SK-N-SH (cell line): Measurements from ENCODE around the gene NCKAP5. TPM values are rescaled to one million over a fixed set of nuclear protein-coding genes. Genes with fewer than 3 reads are reported as not detected.

Experiments used
- CTCF ChIA-PET: fragments of 300-600, 350-600 bp; formaldehyde crosslinking; extraction: SDS; loops from one replicate; lab custom pipeline; 2021; lab: Yijun Ruan, JAX
- POLR2A ChIA-PET: fragments of 350-600 bp; sonication (Branson Sonifier 250); formaldehyde crosslinking; extraction: SDS; loops from one replicate; lab custom pipeline; 2020; ENCODE audit warnings: antibody characterized with exemption, inconsistent platforms; lab: Yijun Ruan, JAX
- DNase-seq: peaks from one replicate; pipeline ENCODE4 v3.0.0; 2012
- H2AFZ ChIP-seq: fragments of 200-600 bp; sonication (generic); 2 replicates; pipeline ENCODE4 v1.8.1; 2016; ENCODE audit warnings: antibody characterized with exemption, mild to moderate bottlenecking, low read depth
- H3F3A ChIP-seq: fragments of 200-600 bp; sonication (generic); replicated peaks from 2 replicates; pipeline ENCODE3; 2016; ENCODE audit warnings: antibody characterized with exemption, mild to moderate bottlenecking; ENCODE audit not compliant: insufficient read depth
- H3K27ac ChIP-seq, 2 experiments: fragments of 200-500 bp in 1 of 2; fragments of 200-600 bp in 1 of 2; sonication (Bioruptor generic) in 1 of 2; sonication (generic), shearing (Covaris generic) in 1 of 2; 2 replicates each; pipeline versions ENCODE4 v1.5.1 to v1.6.1; 2014 to 2016; ENCODE audit warnings: low read depth in 2 of 2, inconsistent platforms in 1 of 2, low read length in 1 of 2, mild to moderate bottlenecking in 1 of 2, mixed read lengths in 1 of 2
- H3K27me3 ChIP-seq: fragments of 200-600 bp; sonication (generic), shearing (Covaris generic); 2 replicates; pipeline ENCODE4 v1.6.1; 2016; ENCODE audit warnings: mixed run types; ENCODE audit not compliant: insufficient read depth
- H3K36me3 ChIP-seq, 2 experiments: fragments of 200-500 bp in 1 of 2; fragments of 200-600 bp in 1 of 2; sonication (Bioruptor generic) in 1 of 2; sonication (generic) in 1 of 2; replicated peaks in 1 of 2; 2 replicates each; pipeline versions ENCODE3 to v1.5.1; 2014 to 2016; ENCODE audit warnings: low read length in 1 of 2, mild to moderate bottlenecking in 1 of 2; ENCODE audit not compliant: insufficient read depth in 2 of 2, control insufficient read depth in 1 of 2
- H3K4me1 ChIP-seq, 2 experiments: fragments of 200-500 bp in 1 of 2; fragments of 200-600 bp in 1 of 2; sonication (Bioruptor generic) in 1 of 2; sonication (generic), shearing (Covaris generic) in 1 of 2; 2 replicates each; pipeline versions ENCODE4 v1.5.1 to v1.6.1; 2014 to 2016; ENCODE audit warnings: low read depth in 1 of 2, low read length in 1 of 2, mixed run types in 1 of 2; ENCODE audit not compliant: insufficient read depth in 2 of 2, control insufficient read depth in 1 of 2
- H3K4me2 ChIP-seq: fragments of 200-600 bp; sonication (generic), shearing (Covaris generic); 2 replicates; pipeline ENCODE4 v1.6.1; 2017; ENCODE audit warnings: mixed run types
- H3K4me3 ChIP-seq, 2 experiments: fragments of 200-500 bp in 1 of 2; fragments of 200-600 bp in 1 of 2; sonication (Bioruptor generic) in 1 of 2; sonication (generic), shearing (Covaris generic) in 1 of 2; 2 replicates each; pipeline versions ENCODE4 v1.5.1 to v1.8.1; 2014 to 2016; ENCODE audit warnings: low read depth in 2 of 2, inconsistent platforms in 1 of 2, low read length in 1 of 2, mild to moderate bottlenecking in 1 of 2, mixed read lengths in 1 of 2, moderate library complexity in 1 of 2
- H3K79me2 ChIP-seq: fragments of 200-600 bp; sonication (generic); 2 replicates; pipeline ENCODE4 v1.8.1; 2017; ENCODE audit warnings: mild to moderate bottlenecking; ENCODE audit not compliant: insufficient read depth
- H3K9ac ChIP-seq: fragments of 200-600 bp; sonication (generic); 2 replicates; pipeline ENCODE4 v1.6.1; 2017; ENCODE audit warnings: mixed run types
- H3K9me2 ChIP-seq: fragments of 200-600 bp; sonication (generic); 2 replicates; pipeline ENCODE4 v1.6.1; 2017; ENCODE audit warnings: mixed run types
- H3K9me3 ChIP-seq: fragments of 200-600 bp; sonication (generic); 2 replicates; pipeline ENCODE4 v1.6.1; 2017; ENCODE audit warnings: mixed run types, mild to moderate bottlenecking, moderate library complexity
- H4K20me1 ChIP-seq: fragments of 200-600 bp; sonication (generic); 2 replicates; pipeline ENCODE4 v1.6.1; 2017; ENCODE audit warnings: mild to moderate bottlenecking, mixed run types; ENCODE audit not compliant: insufficient read depth
- EP300 ChIP-seq, 2 experiments: IDR thresholded peaks; 2 replicates each; pipeline versions ENCODE4 v1.4.0 to v1.6.1; 2012; ENCODE audit warnings: borderline replicate concordance in 1 of 2, low read depth in 1 of 2, low read length in 1 of 2
- EZH2phosphoT487 ChIP-seq: fragments of 200-600 bp; sonication (generic); IDR thresholded peaks from 2 replicates; pipeline ENCODE4 v1.6.1; 2017; ENCODE audit warnings: low read depth, mixed run types, mild to moderate bottlenecking, antibody characterized with exemption, moderate library complexity, borderline replicate concordance
- FOSL2 ChIP-seq: IDR thresholded peaks from 2 replicates; pipeline ENCODE4 v1.4.0; 2012; ENCODE audit warnings: low read depth, mild to moderate bottlenecking, moderate library complexity, borderline replicate concordance
- FOXJ3 ChIP-seq: sonication (generic); formaldehyde crosslinking; IDR thresholded peaks from 2 replicates; pipeline ENCODE4 v1.5.1; 2020; ENCODE audit warnings: mild to moderate bottlenecking, missing genetic modification reagents
- FOXM1 ChIP-seq: IDR thresholded peaks from 2 replicates; pipeline ENCODE4 v1.4.0; 2012; ENCODE audit warnings: low read depth, mild to moderate bottlenecking
- GABPA ChIP-seq: IDR thresholded peaks from 2 replicates; pipeline ENCODE4 v1.4.0; 2012; ENCODE audit warnings: low read depth, mild to moderate bottlenecking
- GATA2 ChIP-seq: sonication (generic); formaldehyde crosslinking; IDR thresholded peaks from 2 replicates; pipeline ENCODE4 v1.5.0; 2020; ENCODE audit warnings: mild to moderate bottlenecking, missing genetic modification reagents
- JUND ChIP-seq: IDR thresholded peaks from 2 replicates; pipeline ENCODE4 v1.4.0; 2012
- MXI1 ChIP-seq: IDR thresholded peaks from 2 replicates; pipeline ENCODE4 v1.6.1; 2012; ENCODE audit warnings: mild to moderate bottlenecking, low read depth, low read length, improper control_type of control experiment
- NFIC ChIP-seq: IDR thresholded peaks from 2 replicates; pipeline ENCODE4 v1.4.0; 2012; ENCODE audit warnings: borderline replicate concordance
- NRF1 ChIP-seq: IDR thresholded peaks from 2 replicates; pipeline ENCODE4 v1.6.1; 2012; ENCODE audit warnings: low read depth, mild to moderate bottlenecking, low read length
- POLR2AphosphoS5 ChIP-seq: IDR thresholded peaks from 2 replicates; pipeline ENCODE4 v1.6.1; 2012; ENCODE audit warnings: low read depth, low read length
- RCOR1 ChIP-seq: fragments of 150-350 bp; IDR thresholded peaks from 2 replicates; pipeline ENCODE4 v1.6.1; 2017; ENCODE audit warnings: antibody characterized with exemption, low read length
- RFX5 ChIP-seq: IDR thresholded peaks from 2 replicates; pipeline ENCODE4 v1.6.1; 2012; ENCODE audit warnings: mild to moderate bottlenecking, improper control_type of control experiment, low read length
- SMC3 ChIP-seq: IDR thresholded peaks from 2 replicates; pipeline ENCODE4 v1.6.1; 2012; ENCODE audit warnings: low read depth, low read length, improper control_type of control experiment
- TEAD4 ChIP-seq: IDR thresholded peaks from 2 replicates; pipeline ENCODE4 v1.4.0; 2012; ENCODE audit warnings: mild to moderate bottlenecking, borderline replicate concordance; ENCODE audit not compliant: insufficient read depth
- YY1 ChIP-seq: IDR thresholded peaks from 2 replicates; pipeline ENCODE4 v1.4.0; 2012; ENCODE audit warnings: low read depth, mild to moderate bottlenecking
- WGBS: methylation state at CpG from one replicate; pipeline ENCODE4 v1.1.6; 2017; ENCODE audit warnings: low lambda C conversion rate; 5-methylcytosine and 5-hydroxymethylcytosine counted together
- polyA plus RNA-seq, 3 experiments: library from polyadenylated mRNA; depleted of rRNA; stranded (reverse); fragments of >200 nt; gene quantifications; 2 replicates each; pipeline ENCODE4 v1.2.3, GENCODE V29; 2012
- TF ChIP-seq, protein P1 (sequence below): fragments of 150-350 bp; IDR thresholded peaks from 2 replicates; pipeline ENCODE4 v1.6.1; 2016; ENCODE audit warnings: mild to moderate bottlenecking, low read depth, low read length
- TF ChIP-seq, protein P2 (sequence below): fragments of 150-350 bp; IDR thresholded peaks from 2 replicates; pipeline ENCODE4 v1.6.1; 2017; ENCODE audit warnings: antibody characterized with exemption, low read length, low read depth, borderline replicate concordance
- TF ChIP-seq, protein P3 (sequence below): IDR thresholded peaks from 2 replicates; pipeline ENCODE4 v1.4.0; 2012; ENCODE audit warnings: low read depth, borderline replicate concordance

NCKAP5 gene
- polyA plus RNA-seq, 1 of the 3 experiments (the other 2 are of a cell fraction): 0.02 TPM

DNA sequence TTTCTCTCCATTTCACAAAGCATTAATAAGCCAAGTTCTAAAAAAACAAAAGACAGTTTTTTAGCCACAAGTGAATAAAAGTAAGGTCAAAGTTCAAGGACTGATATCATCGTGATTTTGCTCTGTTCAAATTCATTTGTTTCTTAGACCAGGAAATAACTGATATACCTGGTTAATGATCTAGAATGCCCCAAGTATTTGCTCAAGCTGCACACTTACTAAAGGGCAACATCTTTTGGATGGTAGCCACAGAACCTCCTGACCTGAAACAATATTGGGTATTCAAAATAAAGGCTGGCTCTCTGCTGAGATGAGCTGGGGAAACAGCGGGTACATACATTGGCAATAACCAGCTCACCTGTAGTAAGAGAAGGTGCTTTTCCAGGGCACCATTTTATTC is 583.5 kb downstream of the NCKAP5 start:
- no peaks in the 10 kb centered on the region for H3K36me3 ChIP-seq
- H3K4me2 ChIP-seq: no peak overlapping the region
- no peaks in the 10 kb centered on the region for H3F3A ChIP-seq
- TF ChIP-seq, protein P1, sequence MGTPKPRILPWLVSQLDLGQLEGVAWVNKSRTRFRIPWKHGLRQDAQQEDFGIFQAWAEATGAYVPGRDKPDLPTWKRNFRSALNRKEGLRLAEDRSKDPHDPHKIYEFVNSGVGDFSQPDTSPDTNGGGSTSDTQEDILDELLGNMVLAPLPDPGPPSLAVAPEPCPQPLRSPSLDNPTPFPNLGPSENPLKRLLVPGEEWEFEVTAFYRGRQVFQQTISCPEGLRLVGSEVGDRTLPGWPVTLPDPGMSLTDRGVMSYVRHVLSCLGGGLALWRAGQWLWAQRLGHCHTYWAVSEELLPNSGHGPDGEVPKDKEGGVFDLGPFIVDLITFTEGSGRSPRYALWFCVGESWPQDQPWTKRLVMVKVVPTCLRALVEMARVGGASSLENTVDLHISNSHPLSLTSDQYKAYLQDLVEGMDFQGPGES: no peak
- no peak for TF ChIP-seq EP300 (IDR thresholded peaks at IDR 0.05; ENCODE audit: borderline replicate concordance in 1 of 2, low read depth in 1 of 2, low read length in 1 of 2)
- TF ChIP-seq GABPA: no peak
- no peak for TF ChIP-seq GATA2 (CRISPR knock-in tag)
- TF ChIP-seq RFX5: no peak
- no peak for TF ChIP-seq FOSL2
- no peak for TF ChIP-seq TEAD4
- no peak for TF ChIP-seq JUND
- TF ChIP-seq NFIC: no peak
- no peak for TF ChIP-seq YY1
- TF ChIP-seq EZH2phosphoT487: no peak
- TF ChIP-seq NRF1: no peak
- TF ChIP-seq FOXM1: no peak
- TF ChIP-seq RCOR1: no peak
- TF ChIP-seq, protein P2, sequence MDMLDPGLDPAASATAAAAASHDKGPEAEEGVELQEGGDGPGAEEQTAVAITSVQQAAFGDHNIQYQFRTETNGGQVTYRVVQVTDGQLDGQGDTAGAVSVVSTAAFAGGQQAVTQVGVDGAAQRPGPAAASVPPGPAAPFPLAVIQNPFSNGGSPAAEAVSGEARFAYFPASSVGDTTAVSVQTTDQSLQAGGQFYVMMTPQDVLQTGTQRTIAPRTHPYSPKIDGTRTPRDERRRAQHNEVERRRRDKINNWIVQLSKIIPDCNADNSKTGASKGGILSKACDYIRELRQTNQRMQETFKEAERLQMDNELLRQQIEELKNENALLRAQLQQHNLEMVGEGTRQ: no peak
- TF ChIP-seq POLR2AphosphoS5: no peak
- TF ChIP-seq, protein P3, sequence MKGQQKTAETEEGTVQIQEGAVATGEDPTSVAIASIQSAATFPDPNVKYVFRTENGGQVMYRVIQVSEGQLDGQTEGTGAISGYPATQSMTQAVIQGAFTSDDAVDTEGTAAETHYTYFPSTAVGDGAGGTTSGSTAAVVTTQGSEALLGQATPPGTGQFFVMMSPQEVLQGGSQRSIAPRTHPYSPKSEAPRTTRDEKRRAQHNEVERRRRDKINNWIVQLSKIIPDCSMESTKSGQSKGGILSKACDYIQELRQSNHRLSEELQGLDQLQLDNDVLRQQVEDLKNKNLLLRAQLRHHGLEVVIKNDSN: no peak
- TF ChIP-seq FOXJ3 (CRISPR knock-in tag): no peak
- no peak for TF ChIP-seq SMC3
- TF ChIP-seq MXI1: no peak
- TF ChIP-seq, all 33 proteins: peak for 0
- H3K9me2 ChIP-seq: no peaks in the 10 kb centered on the region
- 75% methylated on average over 2 of the region's 2 CpGs for WGBS
- DNase-seq: no peak
- POLR2A ChIA-PET: no interaction called here
- H3K4me3 ChIP-seq: no peak overlapping the region
- H3K27me3 ChIP-seq: no peaks in the 10 kb centered on the region
- CTCF ChIA-PET: no interaction called here
- no peak overlapping the region for H2AFZ ChIP-seq
- no peaks in the 10 kb centered on the region for H3K4me1 ChIP-seq
- no peak overlapping the region for H3K27ac ChIP-seq
- H3K9me3 ChIP-seq: no peaks in the 10 kb centered on the region
- no peaks in the 10 kb centered on the region for H3K79me2 ChIP-seq
- no peaks in the 10 kb centered on the region for H4K20me1 ChIP-seq
- H3K9ac ChIP-seq: no peak overlapping the region
